ENCODE results near the gene PRELID3B. TPM values are rescaled to one million over a fixed set of nuclear protein-coding genes. Genes with fewer than 3 reads are reported as not detected.

PRELID3B gene
- total RNA-seq, 1 donor from 2014 or later: 47.2 TPM

- DNase-seq (no peak), ATAC-seq (no peak)
- H3K4me3 ChIP-seq: peak overlapping the region; percentile 91
- H3K27ac ChIP-seq: peak overlapping the region; percentile 91
- no peaks in the 10 kb centered on the region for H3K27me3 ChIP-seq
- H3K36me3 ChIP-seq: peaks cover 73% of the 10 kb centered on the region
- peaks cover 38% of the 10 kb centered on the region for H3K4me1 ChIP-seq
- intact Hi-C loops (cut with DNase I): no loop called here
- TF ChIP-seq CTCF (IDR thresholded peaks at IDR 0.05): no peak
- H3K9me3 ChIP-seq: no peaks in the 10 kb centered on the region
These were observed 11.5 kb downstream of the PRELID3B start for GRCh38 chr20:59030911-59031563.

- TF ChIP-seq CTCF (IDR thresholded peaks at IDR 0.05): no peak
- DNase-seq (no peak), ATAC-seq (no peak)
- H3K9me3 ChIP-seq: no peaks in the 10 kb centered on the region
- peaks cover 73% of the 10 kb centered on the region for H3K36me3 ChIP-seq
- H3K27me3 ChIP-seq: no peaks in the 10 kb centered on the region
- peaks cover 38% of the 10 kb centered on the region for H3K4me1 ChIP-seq
- no peak overlapping the region for H3K27ac ChIP-seq
- intact Hi-C loops (cut with DNase I): no loop called here
- H3K4me3 ChIP-seq: peak overlapping the region; percentile 11
These were observed 13.8 kb downstream of the PRELID3B start for GRCh38 chr20:59028812-59029211.

GRCh38 chr20:59027741-59028320, 14.8 kb downstream of the PRELID3B start:
- no peak for TF ChIP-seq CTCF (IDR thresholded peaks at IDR 0.05)
- Histone ChIP-seq H3K36me3 (peaks cover 81% of the 10 kb centered on the region), H3K9me3 (no peaks in the 10 kb centered on the region), H3K4me1 (peaks cover 35% of the 10 kb centered on the region), H3K27ac (no peak overlapping the region), H3K27me3 (no peaks in the 10 kb centered on the region), H3K4me3 (no peak overlapping the region)
- intact Hi-C loops (cut with DNase I): no loop called here
- no peak for ATAC-seq
- DNase-seq: no peak

- intact Hi-C loops (cut with DNase I): no loop called here
- H3K36me3 ChIP-seq: peaks cover 86% of the 10 kb centered on the region
- no peak for TF ChIP-seq CTCF (IDR thresholded peaks at IDR 0.05)
- ATAC-seq (no peak), DNase-seq (no peak)
- no peak overlapping the region for H3K4me3 ChIP-seq
- H3K27ac ChIP-seq: no peak overlapping the region
- no peaks in the 10 kb centered on the region for H3K27me3 ChIP-seq
- H3K9me3 ChIP-seq: no peaks in the 10 kb centered on the region
- peaks cover 33% of the 10 kb centered on the region for H3K4me1 ChIP-seq
These were observed 15.5 kb downstream of the PRELID3B start for GRCh38 chr20:59026904-59027740.

- no peaks in the 10 kb centered on the region for H3K27me3 ChIP-seq
- TF ChIP-seq CTCF (IDR thresholded peaks at IDR 0.05): no peak
- H3K27ac ChIP-seq: no peak overlapping the region
- H3K36me3 ChIP-seq: peaks cover 81% of the 10 kb centered on the region
- peaks cover 24% of the 10 kb centered on the region for H3K4me1 ChIP-seq
- intact Hi-C loops (cut with DNase I): no loop called here
- ATAC-seq (no peak), DNase-seq (no peak)
- no peak overlapping the region for H3K4me3 ChIP-seq
- no peaks in the 10 kb centered on the region for H3K9me3 ChIP-seq
These were observed 17.1 kb downstream of the PRELID3B start for GRCh38 chr20:59025511-59025910.
